ENCODE results near the gene MTMR3.
"Not testable (repeated sequence)": the region's sequence is repeated elsewhere in the genome, so short reads cannot be mapped to it uniquely, and the experiment has no call there.

MTMR3 gene

DNA sequence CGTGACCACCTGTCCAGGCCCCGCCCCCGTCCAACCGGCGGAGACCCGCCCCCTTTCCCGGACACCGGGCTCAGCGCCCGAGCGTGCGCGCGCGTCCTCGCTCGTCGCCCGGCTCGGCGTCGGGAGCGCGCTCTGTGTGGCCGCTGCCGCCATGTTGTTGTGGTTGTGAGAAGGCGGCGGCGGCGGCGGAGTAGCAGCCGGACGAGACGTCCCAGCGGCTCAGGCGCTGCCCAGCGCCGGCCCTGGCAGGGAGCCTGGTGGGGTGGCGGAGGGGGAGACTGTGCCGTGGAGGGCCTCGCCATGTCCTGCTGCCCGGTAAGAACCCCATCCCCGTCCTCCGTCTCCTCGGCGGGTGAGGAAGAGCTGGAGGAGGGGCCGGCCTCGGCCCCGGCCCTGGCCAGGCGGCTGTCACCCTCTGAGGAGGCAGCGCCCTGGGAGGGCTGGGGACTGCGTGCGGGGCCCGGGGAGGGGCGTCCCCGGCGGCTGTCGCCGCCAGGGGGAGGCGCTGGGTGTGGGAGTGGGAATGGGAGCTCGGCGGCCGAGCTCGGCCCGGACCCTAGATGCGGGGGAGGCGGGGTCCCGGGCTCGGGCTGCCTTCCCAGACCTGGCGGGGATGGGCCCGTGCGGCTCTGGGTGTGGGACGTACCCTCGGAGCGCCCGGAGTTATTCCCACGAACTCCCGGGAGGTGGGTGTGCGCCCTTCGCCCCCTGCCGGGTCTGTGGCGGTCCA is at the start of gene MTMR3:
TSS of gene MTMR3 (plus strand) at position 130 of the 730 bp plus-strand sequence. CDS start 87,886 bp downstream, outside the sequence.
- intact Hi-C loops (cut with DNase I) = no loop called here

GRCh38 chr22:29833392-29833965 is 49.5 kb upstream of the MTMR3 start:
- DNase-seq = no peak
- intact Hi-C loops (cut with DNase I) = no loop called here

More for the DNA sequence above, at the start of gene MTMR3:
- peak; percentile 83 to 97 (median 94) for DNase-seq

DNA sequence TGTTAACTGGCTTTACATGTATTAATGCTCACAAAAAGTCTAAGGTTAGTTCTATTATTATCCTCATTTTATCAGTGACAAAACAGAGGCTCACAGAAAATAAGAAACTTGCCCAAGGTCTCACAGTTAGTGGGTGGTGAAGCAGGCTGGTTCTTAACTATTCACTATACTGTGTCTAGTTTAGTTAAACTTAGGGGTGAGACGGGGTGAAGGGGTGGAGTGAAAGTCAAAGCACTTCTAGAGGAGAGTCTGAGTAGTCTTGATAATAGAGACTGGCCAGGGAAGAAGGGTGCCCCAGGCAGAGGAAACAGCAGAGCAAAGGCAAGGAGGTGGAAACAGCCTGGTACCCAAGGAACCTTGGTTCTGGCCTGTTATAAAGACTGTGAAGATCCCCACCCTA is 48.9 kb upstream of the MTMR3 start:
- intact Hi-C loops (cut with DNase I) = no loop called here
- DNase-seq = no peak

DNA sequence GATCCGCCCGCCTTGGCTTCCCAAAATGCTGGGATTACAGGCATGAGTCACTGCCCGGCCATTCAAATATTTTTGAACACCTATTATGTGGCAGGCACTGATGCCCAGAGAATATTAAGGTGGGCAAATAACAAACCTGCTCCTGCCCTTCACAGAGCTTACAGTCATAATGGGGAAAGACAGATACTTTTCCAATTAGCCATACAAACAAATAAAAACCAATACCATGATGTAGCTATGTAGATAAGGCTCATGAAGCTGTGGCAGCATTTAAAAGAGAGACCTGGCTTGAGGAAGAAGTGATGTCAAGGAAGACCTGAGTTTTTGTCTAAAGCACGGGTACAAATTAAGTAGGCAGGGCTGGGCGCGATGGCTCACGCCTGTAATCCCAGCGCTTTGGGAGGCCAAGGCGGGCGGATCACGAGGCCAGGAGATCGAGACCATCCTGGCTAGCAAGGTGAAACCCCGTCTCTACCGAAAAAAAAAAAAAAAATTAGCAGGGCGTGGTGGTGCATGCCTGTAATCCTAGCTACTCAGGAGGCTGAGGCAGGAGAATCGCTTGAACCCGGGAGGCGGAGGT is 46.1 kb upstream of the MTMR3 start:
- intact Hi-C loops (cut with DNase I); DNase-seq: not testable (repeated sequence)

- intact Hi-C loops (cut with DNase I) = no loop called here
- peak; percentile 96 to 99 (median 99) for DNase-seq
These were observed 45.0 kb upstream of the MTMR3 start, which contains the start of gene ASCC2 for GRCh38 chr22:29837741-29838598. ASCC2 (minus strand) TSS chr22:29838274; CDS start chr22:29832325, 5,949 bp downstream.

DNA sequence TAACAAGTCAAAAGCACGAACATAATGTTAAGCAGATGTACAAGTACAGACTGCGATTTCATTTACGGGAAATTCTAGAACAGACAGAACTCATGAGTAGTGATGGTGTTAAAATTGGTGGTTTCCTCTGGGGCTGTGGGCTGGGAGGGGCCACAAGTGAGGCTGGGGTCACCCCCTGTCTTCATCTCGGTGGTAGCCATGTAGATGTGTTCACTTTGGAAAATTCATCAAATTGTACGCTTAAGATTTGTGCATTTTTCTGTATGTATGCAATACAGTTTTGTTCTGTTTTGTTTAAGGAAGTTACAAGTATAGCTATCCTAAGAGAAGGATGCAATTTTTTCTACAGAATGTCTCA is 44.4 kb upstream of the MTMR3 start:
- intact Hi-C loops (cut with DNase I) = no loop called here
- no peak for DNase-seq

DNA sequence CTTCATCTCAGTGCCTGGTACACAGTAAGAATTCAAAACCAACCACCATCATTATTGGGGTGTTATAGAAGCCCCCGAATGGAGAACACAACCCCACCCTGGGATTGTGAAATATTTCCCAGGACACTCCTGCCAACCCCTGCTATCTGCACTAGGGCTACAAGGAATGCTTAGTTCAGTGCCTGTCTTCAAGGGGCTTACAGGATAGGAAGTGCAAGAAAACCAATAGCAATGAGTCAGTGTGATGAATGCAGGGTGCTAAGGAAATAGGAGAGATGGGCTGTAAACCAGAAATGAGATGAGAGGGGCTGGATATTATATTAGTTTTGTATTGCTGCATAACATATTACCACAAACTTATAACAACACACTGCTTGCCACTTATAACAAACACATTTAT is 43.9 kb upstream of the MTMR3 start:
- intact Hi-C loops (cut with DNase I) = no loop called here
- no peak for DNase-seq

DNA sequence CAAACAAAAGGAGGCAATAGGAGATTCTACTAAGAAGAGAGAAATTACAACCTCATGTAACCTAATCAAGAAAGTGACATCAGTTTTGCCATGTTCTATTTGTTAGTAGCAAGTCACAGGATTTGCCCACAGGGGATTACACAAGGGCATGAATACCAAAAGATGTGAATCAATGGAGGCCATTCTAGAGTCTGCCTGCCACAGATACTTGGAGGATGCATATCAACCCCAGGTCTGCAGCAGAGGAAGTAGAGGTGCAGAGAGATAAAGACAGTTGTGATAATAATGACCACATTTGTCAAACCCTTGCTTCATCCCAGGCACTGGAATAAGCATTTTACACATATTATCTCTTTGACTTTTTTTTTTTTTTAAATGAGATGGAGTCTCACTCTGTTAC is 42.5 kb upstream of the MTMR3 start:
- intact Hi-C loops (cut with DNase I) = no loop called here
- DNase-seq = no peak

- intact Hi-C loops (cut with DNase I) = no loop called here
- no peak for DNase-seq
These were observed 40.8 kb upstream of the MTMR3 start for GRCh38 chr22:29842172-29842571.

- peak in 14 of 42 donors; percentile 5 to 75 (median 20) for DNase-seq
- intact Hi-C loops (cut with DNase I) = no loop called here
These were observed 40.2 kb upstream of the MTMR3 start for GRCh38 chr22:29842740-29843139.

DNA sequence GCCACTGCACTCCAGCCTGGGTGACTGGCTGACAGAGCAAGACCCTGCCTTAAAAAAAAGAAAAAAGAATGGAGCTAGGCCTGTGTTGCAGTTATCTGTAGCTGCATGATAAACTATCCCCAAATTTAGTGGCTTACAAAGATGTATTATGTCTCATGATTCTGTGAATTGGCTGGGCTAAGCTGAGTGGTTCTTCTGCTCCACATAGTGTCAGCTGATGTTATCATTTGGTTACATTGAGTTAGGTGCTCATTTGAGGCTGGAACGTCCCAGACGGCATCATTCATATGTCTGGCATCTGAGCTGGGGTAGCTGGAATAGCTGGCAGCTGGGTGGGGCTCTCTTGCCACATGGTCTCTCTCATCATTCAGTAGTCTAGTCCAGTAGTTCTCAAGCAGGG is 36.7 kb upstream of the MTMR3 start:
- DNase-seq = no peak
- intact Hi-C loops (cut with DNase I) = no loop called here

GRCh38 chr22:29848111-29848510 is 34.9 kb upstream of the MTMR3 start:
- no peak for DNase-seq
- intact Hi-C loops (cut with DNase I) = no loop called here

DNA sequence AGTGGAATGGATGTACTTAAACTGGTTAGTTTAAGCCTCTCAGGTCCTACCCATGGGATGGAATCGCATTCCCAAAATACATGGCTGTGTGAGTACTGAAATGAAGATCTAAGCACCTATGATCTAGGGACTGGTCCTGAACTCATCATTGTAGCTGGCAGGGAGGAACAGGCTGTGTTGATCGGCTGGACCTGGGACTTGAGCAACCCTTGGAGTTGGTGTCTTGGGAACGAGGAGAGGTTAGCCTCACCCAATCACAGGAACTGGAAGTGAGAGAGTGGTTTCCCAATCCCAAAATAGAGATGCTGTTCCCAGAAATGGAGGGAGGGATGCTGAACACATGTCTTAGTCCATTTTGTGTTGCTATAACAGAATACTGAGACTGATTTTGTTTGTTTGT is 28.5 kb upstream of the MTMR3 start:
- no peak for DNase-seq
- intact Hi-C loops (cut with DNase I) = no loop called here

DNA sequence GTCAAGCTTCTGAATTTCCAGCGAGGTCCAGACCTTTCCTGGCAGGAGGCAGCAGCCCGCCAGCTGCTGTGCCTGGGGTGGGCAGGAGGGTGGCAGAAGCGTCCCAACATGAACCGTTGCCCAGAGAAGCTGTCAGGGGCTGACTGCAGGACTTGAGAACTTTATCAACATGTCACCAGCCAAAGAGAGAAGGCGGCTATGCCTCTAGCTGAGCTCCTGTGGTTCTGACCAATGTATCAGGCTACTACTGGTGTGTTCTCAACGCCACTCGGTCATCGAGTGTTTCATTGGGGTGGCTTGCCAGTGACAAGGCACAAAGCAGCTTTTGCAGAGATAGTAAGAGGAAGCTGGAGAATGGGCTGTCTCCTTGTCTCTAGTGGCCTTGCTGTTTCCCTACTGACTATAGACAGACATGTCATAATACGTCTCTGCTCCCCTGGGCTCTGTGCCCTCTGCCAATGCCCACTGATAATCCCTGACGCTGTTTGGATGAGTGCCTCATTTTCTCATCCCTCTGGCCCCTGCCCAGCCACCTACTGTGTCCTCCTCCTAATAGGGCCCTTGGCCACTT is 27.3 kb upstream of the MTMR3 start:
- intact Hi-C loops (cut with DNase I) = no loop called here
- peak in 8 of 42 donors; percentile 3 to 52 (median 33) for DNase-seq

DNA sequence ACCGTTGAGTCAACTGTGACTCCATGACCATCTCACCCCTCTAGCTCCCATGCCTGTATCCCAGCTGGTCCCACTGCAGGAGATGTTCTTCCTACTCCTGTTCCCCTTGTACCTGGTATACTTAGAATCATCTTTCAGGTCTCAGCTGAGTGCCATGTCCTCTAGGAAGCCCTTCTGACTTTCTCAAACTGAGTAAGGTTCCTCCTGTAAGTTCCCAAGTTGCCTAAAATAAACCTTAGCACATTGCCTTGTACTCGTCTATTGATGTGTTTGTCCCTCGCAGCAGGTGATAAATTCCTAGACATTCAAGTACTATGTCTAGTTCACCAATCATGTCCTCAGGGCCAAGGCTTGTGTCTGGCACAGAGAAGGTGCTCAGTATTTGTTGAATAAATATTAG is 26.5 kb upstream of the MTMR3 start:
- intact Hi-C loops (cut with DNase I) = no loop called here
- DNase-seq = no peak

- intact Hi-C loops (cut with DNase I); DNase-seq: not testable (repeated sequence)
These were observed 23.9 kb upstream of the MTMR3 start for GRCh38 chr22:29859030-29859429.

DNA sequence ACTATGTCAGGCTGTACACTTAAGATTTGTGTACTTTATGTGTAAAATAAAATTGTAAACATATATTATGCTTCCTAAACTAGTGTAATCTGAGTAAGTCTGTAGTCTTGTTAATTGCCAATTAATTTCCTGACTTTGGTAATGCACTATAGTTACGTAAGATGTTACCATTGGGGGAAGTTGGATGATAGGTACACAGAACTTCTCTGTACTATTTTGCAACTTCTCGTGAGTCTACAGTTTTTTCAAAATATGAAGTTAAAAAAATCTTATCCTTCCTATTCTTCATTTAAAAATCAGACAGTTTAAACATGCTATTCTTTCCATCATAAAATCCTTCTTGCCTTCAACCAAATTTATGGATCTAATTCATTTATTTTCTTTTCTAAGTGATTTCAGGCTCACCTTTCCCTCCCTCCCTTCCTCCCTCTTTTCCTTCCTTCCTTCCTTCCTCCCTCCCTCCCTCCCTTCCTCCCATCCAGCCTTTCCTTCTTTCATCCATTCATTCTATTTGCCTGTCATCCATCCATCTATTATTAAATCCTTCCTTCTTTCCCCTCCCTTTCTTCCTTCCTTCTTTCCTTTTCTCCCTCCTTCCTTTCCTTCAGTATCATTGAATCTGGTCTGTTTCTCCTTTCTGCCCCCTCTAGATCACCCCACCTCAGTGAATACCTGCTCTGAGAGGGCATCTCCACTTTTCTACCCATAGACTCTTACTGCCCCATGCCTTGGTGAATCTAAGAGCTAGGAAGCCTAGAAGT is 22.8 kb upstream of the MTMR3 start:
- DNase-seq = no peak
- intact Hi-C loops (cut with DNase I) = no loop called here

DNA sequence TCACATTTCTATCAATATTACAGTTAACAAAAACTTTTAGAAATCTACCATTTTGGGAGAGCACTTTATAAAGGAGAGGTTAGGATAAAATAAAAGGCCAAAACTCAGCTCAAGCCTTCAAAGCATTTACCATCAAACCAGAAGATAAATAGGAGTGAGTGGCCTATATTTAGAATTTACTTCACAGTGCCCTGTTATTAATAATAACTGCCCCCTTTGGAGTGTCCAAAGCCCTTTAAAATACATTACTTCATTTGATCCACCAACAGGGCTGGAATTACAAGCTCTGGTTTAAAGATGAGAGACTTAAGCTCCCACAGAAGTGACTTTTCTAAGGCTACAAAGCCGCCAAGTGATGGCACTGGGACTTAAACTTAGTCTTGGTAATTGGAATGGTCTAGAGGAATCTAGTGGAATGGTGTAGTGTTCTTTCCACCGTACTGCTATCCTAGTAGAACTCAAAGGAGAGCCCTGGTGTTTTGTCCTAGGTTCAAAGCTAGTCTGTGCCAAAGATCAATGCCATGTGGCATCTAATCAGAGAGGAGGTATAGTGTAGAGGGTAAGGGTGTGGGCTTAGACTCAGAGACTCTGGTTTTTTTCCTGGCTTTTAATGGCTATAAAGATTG is 21.2 kb upstream of the MTMR3 start:
- DNase-seq = no peak
- intact Hi-C loops (cut with DNase I) = no loop called here
